Ovary (tissue), 9 donors: Measurements from ENCODE around the gene CAPN14. TPM values are rescaled to one million over a fixed set of nuclear protein-coding genes. Genes with fewer than 3 reads are reported as not detected.

Source experiments
- DNase-seq, 5 donors: peaks; one replicate each; pipeline ENCODE4 v3.0.0-alpha.2; 2019 to 2020
- H3K27ac ChIP-seq, 2 donors: fragments of 200-600 bp; one replicate each; pipeline versions ENCODE4 v1.5.1 to v1.8.0; 2019 to 2022
- H3K27me3 ChIP-seq: fragments of 200-600 bp; one replicate; pipeline ENCODE4 v1.8.0; 2022
- H3K36me3 ChIP-seq: fragments of 200-600 bp; sonication (generic); one replicate; pipeline ENCODE4 v1.5.1; 2019
- H3K4me1 ChIP-seq: one replicate; pipeline ENCODE4 v1.8.1; 2013; ENCODE audit warnings: mild to moderate bottlenecking, moderate library complexity; ENCODE audit not compliant: insufficient read depth
- H3K4me3 ChIP-seq: fragments of 200-600 bp; sonication (generic); one replicate; pipeline ENCODE4 v1.5.1; 2017
- H3K9me3 ChIP-seq, 2 donors: fragments of 200-600 bp in 1 of 2; sonication (generic) in 1 of 2; one replicate each; pipeline versions ENCODE4 v1.5.1 to v1.8.1; 2013 to 2019; ENCODE audit warnings: mild to moderate bottlenecking in 1 of 2, moderate library complexity in 1 of 2
- CTCF ChIP-seq, 3 donors: fragments of 450-650 bp in 2 of 3; fragments of 200-600 bp in 1 of 3; IDR thresholded peaks; one replicate each; pipeline versions ENCODE4 v1.5.1 to v1.8.0; 2016 to 2022; ENCODE audit warnings: antibody characterized with exemption in 3 of 3, mild to moderate bottlenecking in 1 of 3
- EP300 ChIP-seq: sonication (generic); formaldehyde crosslinking; IDR thresholded peaks from one replicate; pipeline ENCODE4 v1.6.1; 2017; ENCODE audit warnings: antibody characterized with exemption
- POLR2A ChIP-seq: fragments of 450-650 bp; IDR thresholded peaks from one replicate; pipeline ENCODE4 v1.6.1; 2017; ENCODE audit warnings: antibody characterized with exemption, mild to moderate bottlenecking, moderate library complexity
- WGBS, 3 donors: extraction: QIAGEN DNeasy Blood & Tissue Kit in 1 of 3; methylation state at CpG; one replicate each; pipeline versions ENCODE4 v1.1.5 to v1.1.7; 2013 to 2017; 5-methylcytosine and 5-hydroxymethylcytosine counted together
- intact Hi-C, 4 donors: fragments of 100-400 bp; cut with DNase I; formaldehyde crosslinking; loops; one replicate each; pipeline versions ENCODE4 v1.11.0 to v1.15.1; 2022 to 2023
- polyA plus RNA-seq, 2 donors: library from polyadenylated mRNA; stranded (reverse); fragments of 200-250 nt in 1 of 2; fragments of 350-450 nt in 1 of 2; fragmentation: Illumina TruSeq in 1 of 2; extraction: RNeasy Lipid Tissue Mini Kit (QIAGEN cat#74804) in 1 of 2; gene quantifications; one replicate each; pipeline ENCODE4 v1.2.3, GENCODE V29; 2013 to 2014
- total RNA-seq, 7 donors: library from RNA; depleted of rRNA in 2 of 7; stranded (reverse); fragments of >200 nt in 2 of 7; fragmentation: NEBNext Ultra II Directional in 3 of 7; extraction: Animal tissue kit (Norgen Biotek cat#: 25700) in 3 of 7; gene quantifications; one replicate each; pipeline versions ENCODE4 v1.1.0 to v1.2.4, GENCODE V29; 2016 to 2023
- donor health status: DM: no; HTN: no; CAD: no; lungs with moderate emphysema.
- donor health status: DM: no; HTN: no; CAD: no.
- donor health status: Bipolar disorder and iron deficiency.
- donor health status: DM: yes; HTN: yes; CAD: no.
- donor health status: DM: no; HTN: no; CAD: no.
- donor health status: DM: yes; HTN: yes; CAD: no.

Gene CAPN14
- total and polyA plus RNA-seq, 9 donors: 0.05 to 0.23 (median 0.05) TPM; not detected in 2

DNA sequence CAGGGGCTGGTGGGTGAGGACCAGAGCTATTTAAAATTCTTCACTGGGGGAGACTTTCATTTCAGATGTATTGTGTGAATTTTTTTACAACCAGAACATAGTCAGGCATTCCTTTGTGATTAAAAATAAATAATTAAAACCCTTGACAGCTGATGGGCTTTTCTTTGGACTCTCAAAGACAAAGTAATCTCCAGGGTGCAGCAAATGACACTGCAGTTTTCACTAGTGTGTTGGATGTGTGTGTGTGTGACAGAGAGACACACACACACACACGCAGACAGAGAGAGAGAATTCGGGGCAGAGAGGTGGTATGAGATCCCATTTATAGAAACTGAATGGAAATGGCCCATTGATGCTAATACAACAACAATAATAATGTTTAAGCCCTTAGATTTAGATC, 68.8 kb downstream of the CAPN14 start:
- H3K27ac ChIP-seq: no peak overlapping the region
- no peaks in the 10 kb centered on the region for H3K27me3 ChIP-seq
- TF ChIP-seq POLR2A: no peak
- TF ChIP-seq CTCF (IDR thresholded peaks at IDR 0.05): no peak
- TF ChIP-seq EP300: no peak
- no peak overlapping the region for H3K4me3 ChIP-seq
- H3K36me3 ChIP-seq: no peaks in the 10 kb centered on the region
- no peak for DNase-seq
- no peaks in the 10 kb centered on the region for H3K4me1 ChIP-seq
- intact Hi-C loops: no loop called here
- WGBS, 3 donors: 70 to 81% (median 76%) methylated on average over 2 of the region's 2 CpGs
- no peaks in the 10 kb centered on the region for H3K9me3 ChIP-seq

DNA sequence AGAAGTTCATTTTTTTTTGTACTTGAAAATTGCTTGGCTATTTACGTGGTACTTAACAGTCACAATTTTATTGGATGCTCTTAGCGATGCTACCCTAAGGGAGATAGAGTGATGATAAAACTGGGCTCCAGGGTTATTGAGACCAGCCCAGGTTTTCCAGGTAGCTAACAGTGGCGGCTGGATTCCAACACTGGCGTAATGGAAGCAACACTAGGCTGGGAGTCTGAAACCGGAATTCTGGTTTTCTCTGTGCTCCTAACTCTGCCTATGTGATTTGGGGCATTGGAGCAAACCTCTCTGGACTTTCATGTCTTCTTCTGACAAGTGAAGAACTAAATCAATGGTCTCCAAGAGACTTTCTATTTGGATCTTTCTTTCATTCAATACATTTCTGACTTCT, 69.7 kb downstream of the CAPN14 start:
- DNase-seq: no peak
- TF ChIP-seq POLR2A (no peak), EP300 (no peak), CTCF (IDR thresholded peaks at IDR 0.05) (no peak)
- 73 to 76% (median 75%) methylated on average over 5 of the region's 5 CpGs for WGBS, 3 donors
- no peaks in the 10 kb centered on the region for H3K9me3 ChIP-seq
- intact Hi-C loops: no loop called here
- no peak overlapping the region for H3K27ac ChIP-seq
- no peak overlapping the region for H3K4me3 ChIP-seq
- H3K4me1 ChIP-seq: no peaks in the 10 kb centered on the region
- no peaks in the 10 kb centered on the region for H3K36me3 ChIP-seq
- no peaks in the 10 kb centered on the region for H3K27me3 ChIP-seq

- 58 to 59% (median 58%) methylated on average over 3 of the region's 3 CpGs for WGBS, 3 donors
- intact Hi-C loops: no loop called here
Measured at GRCh38 chr2:31142110-31142509, 75.2 kb downstream of the CAPN14 start.

GRCh38 chr2:31141443-31142085, 75.8 kb downstream of the CAPN14 start:
- H3K36me3 ChIP-seq: no peaks in the 10 kb centered on the region
- H3K27ac ChIP-seq: no peak overlapping the region
- intact Hi-C loops: no loop called here
- 77 to 88% (median 79%) methylated on average over 15 of the region's 15 CpGs for WGBS, 3 donors
- H3K4me3 ChIP-seq: no peak overlapping the region
- TF ChIP-seq POLR2A: no peak
- TF ChIP-seq CTCF (IDR thresholded peaks at IDR 0.05): no peak
- TF ChIP-seq EP300: no peak
- H3K4me1 ChIP-seq: peaks cover 5% of the 10 kb centered on the region
- H3K27me3 ChIP-seq: no peaks in the 10 kb centered on the region
- DNase-seq: no peak
- no peaks in the 10 kb centered on the region for H3K9me3 ChIP-seq

More at GRCh38 chr2:31142110-31142509, 75.2 kb downstream of the CAPN14 start:
- Histone ChIP-seq H3K36me3 (no peaks in the 10 kb centered on the region), H3K4me3 (no peak overlapping the region), H3K4me1 (peaks cover 5% of the 10 kb centered on the region), H3K9me3 (no peaks in the 10 kb centered on the region), H3K27ac (no peak overlapping the region), H3K27me3 (no peaks in the 10 kb centered on the region)
- no peak for DNase-seq
- TF ChIP-seq EP300: no peak
- no peak for TF ChIP-seq CTCF (IDR thresholded peaks at IDR 0.05)
- no peak for TF ChIP-seq POLR2A
